ENCODE results near the gene TLR7. TPM values are rescaled to one million over a fixed set of nuclear protein-coding genes. Genes with fewer than 3 reads are reported as not detected.

TLR7 gene
- 3.5 TPM for total RNA-seq

DNA sequence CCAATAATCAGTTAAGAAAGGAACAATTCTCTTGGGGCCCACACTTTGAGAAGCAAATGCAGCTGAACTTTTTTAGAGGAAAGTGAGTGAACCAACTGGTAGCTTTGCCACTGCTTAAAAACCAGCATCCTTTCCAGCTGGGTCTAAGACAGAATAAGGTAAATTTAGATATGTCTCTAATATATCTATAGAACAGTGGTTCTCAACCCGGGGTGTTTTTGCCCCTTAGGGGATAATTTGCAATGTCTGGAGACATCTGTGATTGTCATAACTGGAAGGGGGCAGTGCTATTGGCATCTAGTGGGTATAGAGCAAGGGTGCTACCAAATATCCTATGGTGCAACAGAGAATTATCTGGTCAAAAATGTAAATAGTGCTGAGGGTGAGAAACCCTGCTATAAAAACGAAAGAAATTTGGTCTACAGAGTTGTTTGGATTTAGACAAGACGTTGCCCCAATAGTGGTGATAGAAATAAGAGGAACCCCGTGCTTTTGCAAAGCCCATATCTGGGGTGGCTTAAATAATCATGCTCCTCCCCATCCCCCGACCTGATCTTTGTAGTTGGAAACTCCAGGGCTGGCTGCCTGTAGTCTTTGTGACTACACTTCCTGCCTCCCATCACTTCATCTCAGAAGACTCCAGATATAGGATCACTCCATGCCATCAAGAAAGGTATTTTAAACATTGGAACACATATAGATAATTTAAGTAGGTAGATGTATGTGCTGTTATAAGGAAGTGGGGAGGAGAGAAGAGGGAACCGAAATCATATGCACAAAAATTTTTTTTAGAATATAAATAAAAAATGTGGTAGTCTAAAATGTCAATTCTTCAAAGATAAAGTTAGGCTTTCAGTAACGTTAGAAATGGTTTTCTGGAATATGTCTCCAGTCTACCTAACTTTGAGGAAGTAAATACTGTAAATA is at the start of gene TLR7:
Gene TLR7 (plus strand): TSS at position 622 of the 927 bp plus-strand sequence. CDS start 507 bp downstream, outside the sequence.

DNA sequence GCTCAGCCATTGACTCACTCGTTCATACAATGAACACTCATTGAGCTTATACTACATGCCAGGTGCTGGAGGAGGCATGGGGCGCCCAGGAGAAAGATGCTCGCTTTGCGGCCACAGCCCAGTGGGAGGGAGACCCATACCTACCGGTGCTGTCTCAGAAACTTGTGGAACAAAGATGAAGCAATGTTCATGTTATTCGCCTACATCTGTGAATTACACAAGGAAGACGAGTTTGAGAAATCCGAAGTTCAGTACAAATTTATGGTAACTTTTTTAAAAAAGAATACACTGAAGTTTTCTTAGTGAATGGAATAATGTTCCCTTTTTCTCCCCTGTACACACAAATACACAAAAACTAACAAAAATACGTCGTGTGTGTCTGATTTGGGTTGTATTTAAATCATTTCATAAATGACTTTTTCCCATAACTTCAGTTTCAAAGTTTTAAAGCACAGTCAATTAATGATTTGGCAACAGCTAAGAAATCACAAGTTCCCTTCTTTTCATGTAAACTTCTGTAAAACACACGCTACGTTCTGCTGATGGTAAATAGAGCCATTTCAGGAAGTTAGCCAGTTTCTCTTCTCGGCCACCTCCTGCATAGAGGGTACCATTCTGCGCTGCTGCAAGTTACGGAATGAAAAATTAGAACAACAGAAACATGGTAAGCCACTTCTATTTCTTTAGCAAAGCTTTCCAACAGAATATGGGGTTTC is 39.3 kb downstream of the TLR7 start, which contains the start of gene TLR8:
Gene TLR8 (plus strand): TSS at position 575 of the 716 bp plus-strand sequence. CDS start 87 bp downstream, at position 662.

Other genes starting within 250 kb of the TLR7 start
- 15.9 TPM for gene PRPS2, start 75.7 kb upstream of the TLR7 start, total RNA-seq
- 1.2 TPM for gene TLR8, start 39.5 kb downstream of the TLR7 start, total RNA-seq
- 3,693 TPM for gene TMSB4X, start 108.0 kb downstream of the TLR7 start, total RNA-seq
- gene FAM9C, start 177.5 kb downstream of the TLR7 start, total RNA-seq: under 0.01 TPM